Activated gamma-delta T cell treated with anti-CD3 and anti-CD28 coated beads, Interleukin-2, amount 50 U/mL, for 16 hours (primary cell): ENCODE results near the gene CD69.

Experiments
- DNase-seq: peaks from one replicate; pipeline ENCODE4 v3.0.0-alpha.2; 2020; ENCODE audit warnings: low read depth

CD69 gene

GRCh38 chr12:9781360-9781759, 20.7 kb upstream of the CD69 start:
- DNase-seq: no peak

DNA sequence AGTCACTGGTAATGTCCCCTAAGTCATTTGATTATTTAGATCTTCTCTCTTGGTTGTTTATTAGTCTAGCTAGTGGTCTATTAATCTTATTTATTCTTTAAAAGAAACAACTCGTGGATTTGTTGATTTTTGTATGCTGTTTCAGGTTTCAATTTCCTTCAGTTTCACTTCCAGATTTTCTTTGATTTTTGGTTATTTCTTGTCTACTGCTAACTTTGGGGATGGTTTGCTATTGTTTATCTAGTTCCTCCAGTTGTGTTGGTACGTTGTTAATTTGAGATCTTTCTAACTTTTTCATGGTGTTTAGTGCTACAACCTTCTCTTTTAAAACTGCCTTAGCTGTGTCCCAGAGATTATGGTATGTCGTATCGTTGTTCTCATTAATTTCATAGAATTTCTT, 18.5 kb upstream of the CD69 start:
- no peak for DNase-seq

GRCh38 chr12:9776781-9777180, 16.1 kb upstream of the CD69 start:
- DNase-seq: no peak

- DNase-seq: no peak
Observed at GRCh38 chr12:9773216-9773877, 12.6 kb upstream of the CD69 start.

- DNase-seq: no peak
Observed at GRCh38 chr12:9763025-9763424, 2.3 kb upstream of the CD69 start.

DNA sequence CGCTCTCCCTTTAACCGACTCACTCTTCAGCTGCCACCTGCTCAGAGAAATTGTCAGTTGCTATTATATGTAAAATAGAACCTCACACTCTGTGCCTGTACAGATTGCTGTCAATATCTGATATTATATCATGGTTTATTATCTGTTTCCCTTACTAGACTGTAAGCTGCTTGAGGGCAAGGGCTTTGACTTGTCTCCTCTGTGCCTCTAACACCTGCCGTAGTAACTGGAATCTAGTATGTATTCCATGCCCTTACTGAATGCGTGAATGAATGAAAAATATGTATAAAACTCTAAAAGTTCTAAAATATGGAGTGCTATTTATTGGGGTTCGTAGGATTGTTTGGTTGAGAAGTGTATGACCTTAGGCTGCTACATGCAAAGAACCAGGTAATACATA, 1.7 kb upstream of the CD69 start:
- DNase-seq: no peak

- DNase-seq: no peak
Observed at GRCh38 chr12:9761419-9761781, 699 bp upstream of the CD69 start.

GRCh38 chr12:9760120-9760519, 581 bp downstream of the CD69 start:
- no peak for DNase-seq

DNA sequence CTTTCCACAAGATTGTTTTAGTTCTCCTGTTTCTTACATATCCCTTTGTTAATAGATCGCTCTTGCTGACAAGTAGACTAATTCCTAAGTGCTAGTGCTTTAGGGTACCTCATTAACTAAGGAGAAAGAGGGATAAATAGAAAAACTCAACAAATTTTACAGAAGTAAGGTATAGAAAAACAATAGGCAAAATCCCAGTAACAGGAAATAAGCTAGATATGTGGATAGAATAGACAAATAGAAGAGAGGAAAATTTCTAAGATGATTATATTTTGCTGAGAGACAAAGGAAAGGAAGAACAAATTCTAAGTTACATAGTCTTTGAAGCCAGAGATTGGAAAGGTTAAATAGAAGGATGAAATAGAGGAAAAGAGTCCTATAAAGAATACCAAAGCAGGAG, 1.0 kb downstream of the CD69 start:
- no peak for DNase-seq

DNA sequence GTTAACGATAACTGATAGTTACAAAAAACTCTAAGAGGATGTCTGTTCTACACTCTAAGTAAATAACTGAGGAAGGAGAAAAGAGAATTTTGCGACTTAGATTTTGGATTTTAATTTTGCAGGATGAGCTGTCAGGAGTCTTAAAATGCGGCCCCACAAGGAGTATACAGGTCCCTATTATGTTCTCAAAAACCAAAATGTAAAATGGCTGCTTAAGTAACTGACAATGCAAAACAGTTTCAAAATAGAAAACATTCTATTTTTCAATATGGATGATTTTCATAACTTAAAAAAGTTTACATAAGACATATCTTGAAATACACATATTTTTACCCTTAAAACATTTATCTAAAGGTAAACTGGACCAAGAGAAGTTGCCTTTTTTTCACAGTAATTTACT, 2.6 kb downstream of the CD69 start:
- DNase-seq: no peak

DNA sequence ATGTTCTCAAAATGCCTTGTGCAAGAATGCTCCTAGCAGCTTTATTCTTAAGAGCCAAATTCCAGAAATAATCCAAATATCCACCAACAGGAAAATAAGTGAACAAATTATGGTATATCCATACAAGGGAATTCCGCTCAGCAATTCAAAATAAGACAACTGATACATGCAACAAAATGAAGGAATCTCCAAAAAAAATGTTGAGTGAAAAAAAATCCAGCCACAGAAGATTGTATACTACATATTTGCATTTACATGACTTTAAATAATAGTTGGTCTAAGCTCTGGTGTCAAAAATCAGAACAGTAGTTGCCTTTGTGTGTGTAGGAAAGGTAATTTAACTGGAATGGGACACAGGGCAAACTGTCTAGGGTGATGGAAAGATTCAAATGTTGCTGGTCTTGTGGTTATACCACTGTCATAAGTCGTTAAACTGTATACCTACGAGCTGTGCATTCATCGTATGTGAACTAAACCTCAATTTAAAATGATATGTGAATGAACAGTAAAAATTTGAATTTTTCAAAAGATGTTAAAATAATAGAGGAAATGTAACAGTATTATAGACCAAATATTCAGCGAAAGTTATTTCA, 3.2 kb downstream of the CD69 start:
- DNase-seq: no peak

DNA sequence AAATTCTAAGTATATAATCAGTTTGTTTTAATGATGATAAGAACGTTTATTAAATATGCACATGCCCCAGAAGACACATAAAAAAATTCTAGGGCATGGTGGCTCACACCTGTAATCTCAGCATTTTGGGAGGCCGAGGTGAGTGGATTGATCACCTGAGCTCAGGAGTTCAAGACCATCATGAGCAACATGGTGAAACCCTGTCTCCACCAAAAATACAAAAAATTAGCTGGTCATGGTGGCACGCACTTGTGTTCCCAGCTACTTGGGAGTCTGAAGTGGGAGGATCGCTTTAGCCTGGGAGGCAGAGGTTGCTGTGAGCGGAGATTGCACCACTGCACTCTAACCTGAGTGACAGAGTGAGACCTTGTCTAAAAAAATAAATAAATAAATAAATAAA, 4.0 kb downstream of the CD69 start:
- no peak for DNase-seq

DNA sequence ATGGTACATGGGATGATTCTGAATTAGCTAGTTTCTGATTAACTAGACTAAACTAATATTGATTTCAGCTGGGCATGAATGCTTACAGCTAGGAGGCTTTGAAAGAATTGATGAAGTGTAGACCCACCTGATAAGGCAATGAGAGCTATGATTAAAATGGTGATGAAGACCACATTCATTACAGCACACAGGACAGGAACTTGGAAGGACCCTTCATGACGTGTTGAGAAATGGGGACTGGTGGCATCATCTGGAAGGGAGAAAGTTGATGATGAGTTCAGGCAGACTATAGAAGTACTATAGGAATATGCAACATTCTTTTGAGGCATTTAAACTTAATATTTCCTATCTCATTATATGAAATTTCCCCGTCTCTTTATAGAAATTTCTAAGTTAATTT, 4.5 kb downstream of the CD69 start:
- DNase-seq: no peak

GRCh38 chr12:9755567-9755966, 5.1 kb downstream of the CD69 start:
- DNase-seq: no peak

DNA sequence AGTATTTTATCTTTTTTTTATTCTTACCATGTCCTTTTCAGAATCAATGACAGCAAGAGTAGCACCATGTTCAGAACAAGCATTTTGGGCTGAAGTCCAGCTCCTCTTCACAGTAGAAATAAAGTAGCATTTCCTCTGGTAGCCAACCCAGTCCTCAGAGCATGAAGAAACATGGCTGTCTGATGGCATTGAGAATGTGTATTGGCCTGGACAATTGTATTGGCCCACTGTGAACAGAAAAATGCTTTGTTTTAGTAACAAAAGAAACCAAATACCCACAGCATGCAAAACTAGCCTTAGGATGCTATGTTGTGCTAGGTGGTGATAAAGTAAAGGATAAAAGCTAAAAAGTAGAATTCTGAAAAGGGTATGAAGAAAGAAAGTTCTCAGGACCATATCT, 5.7 kb downstream of the CD69 start:
- no peak for DNase-seq

DNA sequence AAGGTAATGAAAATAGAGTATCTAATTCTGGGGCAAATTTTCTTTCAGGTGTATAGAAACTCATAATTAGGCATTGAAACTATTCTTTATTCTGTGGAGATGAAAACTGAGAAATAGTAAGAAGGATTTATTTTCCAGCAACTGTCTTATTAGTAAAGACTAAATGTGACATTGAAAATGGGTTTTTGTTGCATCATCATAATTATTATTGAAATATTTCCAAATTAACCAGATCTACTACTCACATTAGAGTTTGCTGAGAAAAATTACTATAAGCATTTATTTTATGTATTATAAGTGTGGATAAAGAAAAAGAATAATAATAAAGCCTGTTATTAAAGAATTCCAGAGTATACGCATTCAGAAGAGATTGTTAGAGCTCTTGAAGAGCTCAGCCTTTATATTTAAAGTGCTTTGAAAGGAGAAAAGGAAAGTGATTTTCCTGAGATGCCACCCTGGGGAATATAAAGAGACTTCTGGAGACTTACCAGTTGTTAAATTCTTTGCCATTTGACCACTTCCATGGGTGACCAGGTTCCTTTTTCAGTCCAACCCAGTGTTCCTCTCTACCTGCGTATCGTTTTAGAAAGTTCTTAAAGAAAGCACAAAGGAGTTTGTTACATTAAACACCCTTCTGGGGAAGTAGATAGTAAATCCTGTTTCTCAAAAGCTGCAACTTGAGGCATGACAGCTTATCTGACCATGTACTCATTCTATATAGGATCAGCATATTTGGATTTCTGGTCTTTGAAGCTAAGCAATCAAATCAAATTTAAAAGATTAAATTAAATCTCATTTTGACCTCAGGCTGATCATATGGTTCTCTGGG, 6.4 kb downstream of the CD69 start:
- DNase-seq: no peak

DNA sequence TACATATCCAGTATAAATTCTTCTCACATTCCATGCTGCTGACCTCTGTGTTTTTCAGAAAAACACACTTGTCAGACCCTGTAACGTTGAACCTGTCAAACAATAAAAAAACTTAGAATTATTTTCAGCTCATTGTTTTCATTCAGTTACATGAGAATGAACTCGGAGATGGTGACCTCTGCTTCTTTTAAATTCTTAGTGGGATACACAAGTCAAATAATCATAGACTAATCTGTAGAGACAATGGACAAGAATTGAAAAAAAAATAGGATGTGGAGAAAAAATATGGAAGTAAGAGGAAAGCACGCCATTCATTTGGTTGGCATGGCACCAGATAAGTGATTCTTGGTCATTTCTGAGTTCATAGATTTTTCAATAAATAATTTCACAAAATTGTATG, 7.2 kb downstream of the CD69 start:
- no peak for DNase-seq

GRCh38 chr12:9753073-9753472, 7.6 kb downstream of the CD69 start:
- DNase-seq: no peak

- DNase-seq: no peak
Observed at GRCh38 chr12:9752145-9752933, 8.4 kb downstream of the CD69 start.

GRCh38 chr12:9751204-9752144, 9.2 kb downstream of the CD69 start:
- DNase-seq: no peak
